SK-N-SH treated with all-trans-retinoic acid at 6 μM for 48 hours (cell line): Measurements from ENCODE around the gene WDR5.

Source experiments
- ARNTL ChIP-seq: fragments of 450-650 bp; formaldehyde crosslinking; IDR thresholded peaks from 2 replicates; pipeline ENCODE4 v1.5.0; 2020; ENCODE audit warnings: low read depth, mild to moderate bottlenecking, moderate library complexity, borderline replicate concordance
- CSDC2 ChIP-seq: fragments of 250-450 bp; sonication (Bioruptor Pico); IDR thresholded peaks from 2 replicates; pipeline ENCODE4 v1.5.0; 2020; ENCODE audit warnings: mild to moderate bottlenecking, moderate library complexity
- GLIS3 ChIP-seq: fragments of 250-450 bp; sonication (Bioruptor Pico); IDR thresholded peaks from 2 replicates; pipeline ENCODE4 v1.5.0; 2020; ENCODE audit warnings: mild to moderate bottlenecking, moderate library complexity
- TCF4 ChIP-seq: fragments of 250-450 bp; sonication (Bioruptor Pico); IDR thresholded peaks from 2 replicates; pipeline ENCODE4 v1.8.0; 2021; ENCODE audit warnings: mild to moderate bottlenecking, moderate library complexity, borderline replicate concordance
- ZFP3 ChIP-seq: fragments of 250-450 bp; sonication (Bioruptor Pico); IDR thresholded peaks from 2 replicates; pipeline ENCODE4 v1.5.0; 2020; ENCODE audit warnings: mild to moderate bottlenecking, moderate library complexity
- ZFP30 ChIP-seq: fragments of 450-650 bp; formaldehyde crosslinking; IDR thresholded peaks from 2 replicates; pipeline ENCODE4 v1.5.0; 2022; ENCODE audit warnings: mild to moderate bottlenecking, moderate library complexity
- ZNF565 ChIP-seq: fragments of 450-650 bp; formaldehyde crosslinking; conservative IDR thresholded peaks from 2 replicates; pipeline ENCODE4 v1.5.0; 2020; ENCODE audit warnings: low read depth, mild to moderate bottlenecking, moderate library complexity
- TF ChIP-seq, protein P1 (sequence below): fragments of 250-450 bp; sonication (Bioruptor Pico); IDR thresholded peaks from 2 replicates; pipeline ENCODE4 v1.5.0; 2020; ENCODE audit warnings: mild to moderate bottlenecking, moderate library complexity
- TF ChIP-seq, protein P2 (sequence below): fragments of 250-450 bp; sonication (Bioruptor Pico); IDR thresholded peaks from 2 replicates; pipeline ENCODE4 v1.8.0; 2020; ENCODE audit warnings: mild to moderate bottlenecking, moderate library complexity, borderline replicate concordance
- TF ChIP-seq, protein P3 (sequence below): fragments of 250-450 bp; sonication (Bioruptor Pico); IDR thresholded peaks from 2 replicates; pipeline ENCODE4 v1.5.1; 2020; ENCODE audit warnings: low read depth, mild to moderate bottlenecking, moderate library complexity
- TF ChIP-seq, protein P4 (sequence below): fragments of 250-450 bp; sonication (Bioruptor Pico); IDR thresholded peaks from 2 replicates; pipeline ENCODE4 v1.8.0; 2021; ENCODE audit warnings: low read depth, mild to moderate bottlenecking, moderate library complexity, borderline replicate concordance

DNA sequence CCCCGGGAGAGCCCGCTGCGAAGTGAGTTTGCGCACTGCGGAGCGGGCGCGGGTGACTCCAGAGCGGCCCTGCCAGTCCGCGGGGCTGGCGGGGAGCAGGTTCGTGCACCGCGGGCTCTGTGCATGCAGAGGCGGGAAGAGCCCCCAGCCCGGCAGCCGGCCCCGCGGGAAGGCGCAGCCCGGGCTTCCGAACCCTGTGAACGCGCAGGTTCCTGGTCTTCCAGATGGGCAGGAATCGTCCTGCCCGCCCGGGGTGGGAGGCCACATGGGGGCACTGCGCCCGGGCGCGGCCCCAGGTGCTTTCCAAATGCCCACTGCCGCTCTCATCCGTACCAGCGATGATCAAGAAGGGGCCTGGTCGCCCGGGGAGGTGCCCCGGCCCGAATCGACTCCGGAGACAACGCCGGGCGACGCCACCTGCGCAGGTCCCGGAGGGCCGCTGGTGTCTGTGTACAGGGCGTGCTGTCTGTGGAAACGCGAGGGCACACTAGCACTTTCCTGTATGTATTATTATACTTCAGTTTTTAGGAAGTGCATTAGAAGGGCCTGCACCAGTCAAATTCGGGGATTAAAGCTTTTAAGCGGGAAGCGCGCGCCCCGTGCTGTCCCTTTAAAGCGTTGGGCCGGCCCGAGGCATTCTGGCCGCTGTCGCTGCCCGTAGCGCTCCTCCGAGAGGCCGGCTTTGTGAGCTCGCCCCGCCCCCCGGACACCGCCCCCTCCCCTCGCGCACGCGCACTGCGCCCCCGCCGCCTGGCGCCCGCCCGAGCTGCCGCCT, at the start of gene WDR5:
- TF ChIP-seq TCF4 (CRISPR knock-in tag) (no peak), ZFP30 (CRISPR knock-in tag) (no peak), CSDC2 (CRISPR knock-in tag) (no peak), GLIS3 (CRISPR knock-in tag) (no peak), ZNF565 (CRISPR knock-in tag) (no peak), ZFP3 (CRISPR knock-in tag) (no peak), ARNTL (CRISPR knock-in tag) (no peak)
- TF ChIP-seq, protein P1, sequence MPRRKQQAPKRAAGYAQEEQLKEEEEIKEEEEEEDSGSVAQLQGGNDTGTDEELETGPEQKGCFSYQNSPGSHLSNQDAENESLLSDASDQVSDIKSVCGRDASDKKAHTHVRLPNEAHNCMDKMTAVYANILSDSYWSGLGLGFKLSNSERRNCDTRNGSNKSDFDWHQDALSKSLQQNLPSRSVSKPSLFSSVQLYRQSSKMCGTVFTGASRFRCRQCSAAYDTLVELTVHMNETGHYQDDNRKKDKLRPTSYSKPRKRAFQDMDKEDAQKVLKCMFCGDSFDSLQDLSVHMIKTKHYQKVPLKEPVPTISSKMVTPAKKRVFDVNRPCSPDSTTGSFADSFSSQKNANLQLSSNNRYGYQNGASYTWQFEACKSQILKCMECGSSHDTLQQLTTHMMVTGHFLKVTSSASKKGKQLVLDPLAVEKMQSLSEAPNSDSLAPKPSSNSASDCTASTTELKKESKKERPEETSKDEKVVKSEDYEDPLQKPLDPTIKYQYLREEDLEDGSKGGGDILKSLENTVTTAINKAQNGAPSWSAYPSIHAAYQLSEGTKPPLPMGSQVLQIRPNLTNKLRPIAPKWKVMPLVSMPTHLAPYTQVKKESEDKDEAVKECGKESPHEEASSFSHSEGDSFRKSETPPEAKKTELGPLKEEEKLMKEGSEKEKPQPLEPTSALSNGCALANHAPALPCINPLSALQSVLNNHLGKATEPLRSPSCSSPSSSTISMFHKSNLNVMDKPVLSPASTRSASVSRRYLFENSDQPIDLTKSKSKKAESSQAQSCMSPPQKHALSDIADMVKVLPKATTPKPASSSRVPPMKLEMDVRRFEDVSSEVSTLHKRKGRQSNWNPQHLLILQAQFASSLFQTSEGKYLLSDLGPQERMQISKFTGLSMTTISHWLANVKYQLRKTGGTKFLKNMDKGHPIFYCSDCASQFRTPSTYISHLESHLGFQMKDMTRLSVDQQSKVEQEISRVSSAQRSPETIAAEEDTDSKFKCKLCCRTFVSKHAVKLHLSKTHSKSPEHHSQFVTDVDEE (CRISPR knock-in tag), result no peak
- TF ChIP-seq, protein P2, sequence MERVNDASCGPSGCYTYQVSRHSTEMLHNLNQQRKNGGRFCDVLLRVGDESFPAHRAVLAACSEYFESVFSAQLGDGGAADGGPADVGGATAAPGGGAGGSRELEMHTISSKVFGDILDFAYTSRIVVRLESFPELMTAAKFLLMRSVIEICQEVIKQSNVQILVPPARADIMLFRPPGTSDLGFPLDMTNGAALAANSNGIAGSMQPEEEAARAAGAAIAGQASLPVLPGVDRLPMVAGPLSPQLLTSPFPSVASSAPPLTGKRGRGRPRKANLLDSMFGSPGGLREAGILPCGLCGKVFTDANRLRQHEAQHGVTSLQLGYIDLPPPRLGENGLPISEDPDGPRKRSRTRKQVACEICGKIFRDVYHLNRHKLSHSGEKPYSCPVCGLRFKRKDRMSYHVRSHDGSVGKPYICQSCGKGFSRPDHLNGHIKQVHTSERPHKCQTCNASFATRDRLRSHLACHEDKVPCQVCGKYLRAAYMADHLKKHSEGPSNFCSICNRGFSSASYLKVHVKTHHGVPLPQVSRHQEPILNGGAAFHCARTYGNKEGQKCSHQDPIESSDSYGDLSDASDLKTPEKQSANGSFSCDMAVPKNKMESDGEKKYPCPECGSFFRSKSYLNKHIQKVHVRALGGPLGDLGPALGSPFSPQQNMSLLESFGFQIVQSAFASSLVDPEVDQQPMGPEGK (CRISPR knock-in tag), result no peak
- TF ChIP-seq, protein P3, sequence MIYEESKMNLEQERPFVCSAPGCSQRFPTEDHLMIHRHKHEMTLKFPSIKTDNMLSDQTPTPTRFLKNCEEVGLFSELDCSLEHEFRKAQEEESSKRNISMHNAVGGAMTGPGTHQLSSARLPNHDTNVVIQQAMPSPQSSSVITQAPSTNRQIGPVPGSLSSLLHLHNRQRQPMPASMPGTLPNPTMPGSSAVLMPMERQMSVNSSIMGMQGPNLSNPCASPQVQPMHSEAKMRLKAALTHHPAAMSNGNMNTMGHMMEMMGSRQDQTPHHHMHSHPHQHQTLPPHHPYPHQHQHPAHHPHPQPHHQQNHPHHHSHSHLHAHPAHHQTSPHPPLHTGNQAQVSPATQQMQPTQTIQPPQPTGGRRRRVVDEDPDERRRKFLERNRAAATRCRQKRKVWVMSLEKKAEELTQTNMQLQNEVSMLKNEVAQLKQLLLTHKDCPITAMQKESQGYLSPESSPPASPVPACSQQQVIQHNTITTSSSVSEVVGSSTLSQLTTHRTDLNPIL, result no peak
- TF ChIP-seq, protein P4, sequence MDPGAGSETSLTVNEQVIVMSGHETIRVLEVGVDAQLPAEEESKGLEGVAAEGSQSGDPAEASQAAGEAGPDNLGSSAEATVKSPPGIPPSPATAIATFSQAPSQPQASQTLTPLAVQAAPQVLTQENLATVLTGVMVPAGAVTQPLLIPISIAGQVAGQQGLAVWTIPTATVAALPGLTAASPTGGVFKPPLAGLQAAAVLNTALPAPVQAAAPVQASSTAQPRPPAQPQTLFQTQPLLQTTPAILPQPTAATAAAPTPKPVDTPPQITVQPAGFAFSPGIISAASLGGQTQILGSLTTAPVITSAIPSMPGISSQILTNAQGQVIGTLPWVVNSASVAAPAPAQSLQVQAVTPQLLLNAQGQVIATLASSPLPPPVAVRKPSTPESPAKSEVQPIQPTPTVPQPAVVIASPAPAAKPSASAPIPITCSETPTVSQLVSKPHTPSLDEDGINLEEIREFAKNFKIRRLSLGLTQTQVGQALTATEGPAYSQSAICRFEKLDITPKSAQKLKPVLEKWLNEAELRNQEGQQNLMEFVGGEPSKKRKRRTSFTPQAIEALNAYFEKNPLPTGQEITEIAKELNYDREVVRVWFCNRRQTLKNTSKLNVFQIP (CRISPR knock-in tag), result no peak
